T1000 (cell line): ENCODE results near the gene CCL16.
"Not testable (repeated sequence)": the region's sequence is repeated elsewhere in the genome, so short reads cannot be mapped to it uniquely, and the experiment has no call there.

Experiments used
- DNase-seq: peaks from one replicate; lab custom pipeline; 2025; ENCODE audit warnings: mixed read lengths; lab: John Stamatoyannopoulos, UW

The CCL16 gene

DNA sequence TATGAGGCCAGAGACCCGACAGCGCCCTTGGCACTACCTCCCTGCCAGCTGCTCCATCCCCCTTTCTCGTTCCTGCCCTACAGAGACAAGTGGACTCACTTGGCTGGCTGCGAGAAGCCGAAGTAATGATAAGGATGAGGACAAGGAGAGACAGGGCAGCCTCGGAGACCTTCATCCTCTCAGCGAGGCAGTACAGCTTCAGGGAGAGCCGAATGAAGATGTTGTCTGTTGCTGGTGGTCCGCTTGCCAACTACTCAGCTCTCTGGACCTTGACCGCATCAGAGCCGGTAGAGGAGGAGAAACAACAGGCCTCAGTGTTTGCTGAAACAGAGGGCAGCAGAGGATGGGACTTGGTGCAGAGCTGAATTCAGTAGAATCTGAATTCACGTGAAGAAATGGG lies at the start of gene CCL16:
Gene CCL16 (minus strand): TSS at position 252 of the 400 bp plus-strand sequence. CDS start 77 bp downstream, at position 175.
- DNase-seq = no peak

- DNase-seq = no peak
These were observed 49.7 kb upstream of the CCL16 start for GRCh38 chr17:36030956-36031355.

- no peak for DNase-seq
These were observed 46.5 kb upstream of the CCL16 start for GRCh38 chr17:36027761-36028160.

DNA sequence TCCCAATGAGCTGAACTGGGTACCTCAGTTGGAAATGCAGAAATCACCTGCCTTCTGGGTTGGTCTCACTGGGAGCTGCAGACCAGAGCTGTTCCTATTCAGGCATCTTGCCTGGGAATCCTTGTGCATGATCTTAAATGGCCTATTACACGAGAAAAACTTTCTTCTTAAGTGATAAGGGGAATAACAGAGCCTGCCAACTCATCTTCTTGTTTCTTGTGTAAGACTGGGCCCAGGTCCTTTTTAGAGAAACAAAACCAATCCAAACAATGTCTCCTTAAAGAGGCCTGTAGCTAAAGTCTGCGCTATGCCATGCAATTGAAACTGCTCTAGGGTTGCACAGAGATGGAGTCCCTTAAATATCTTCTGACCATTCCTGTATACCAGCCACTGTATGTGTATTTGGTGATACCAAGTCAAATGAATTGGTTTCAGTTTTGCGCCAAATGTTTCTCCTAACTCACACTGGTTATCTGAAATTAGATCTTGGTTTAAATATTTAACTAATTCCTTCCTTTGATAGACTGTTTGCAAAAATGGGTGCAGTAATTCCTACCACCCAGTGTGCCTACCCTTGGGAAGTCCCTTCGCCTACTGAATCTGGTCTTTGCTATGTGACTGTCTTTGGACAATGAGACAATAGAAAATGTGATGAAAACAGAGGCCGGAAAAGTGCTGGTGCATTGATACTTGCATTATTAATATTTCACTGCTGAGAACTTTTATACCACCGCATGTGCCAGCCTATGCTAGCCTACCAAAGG lies 43.0 kb upstream of the CCL16 start:
- no peak for DNase-seq

DNA sequence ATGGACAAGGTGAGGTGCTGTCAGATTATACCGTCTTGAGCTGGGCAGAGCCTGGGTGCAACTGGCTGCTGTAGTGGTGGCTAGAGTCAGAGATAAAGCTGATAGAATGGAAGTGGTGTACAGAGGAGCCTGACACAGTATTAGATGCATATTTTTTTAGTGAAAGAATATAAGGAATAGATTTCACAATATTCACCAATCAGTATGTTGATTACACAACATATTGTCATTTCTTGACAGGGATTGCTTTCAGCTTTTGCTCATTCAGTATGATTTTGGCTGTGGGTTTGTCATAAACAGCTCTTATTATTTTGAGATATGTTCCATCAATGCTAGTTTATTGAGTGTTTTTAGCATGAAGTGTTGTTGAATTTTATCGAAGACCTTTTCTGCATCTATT lies 38.1 kb upstream of the CCL16 start:
- no peak for DNase-seq

- DNase-seq = no peak
These were observed 36.5 kb upstream of the CCL16 start, which contains the start of gene CCL23 for GRCh38 chr17:36017799-36018198. Gene CCL23, minus strand, starts transcription at chr17:36017972. Its CDS starts 75 bp downstream, at chr17:36017897.

DNA sequence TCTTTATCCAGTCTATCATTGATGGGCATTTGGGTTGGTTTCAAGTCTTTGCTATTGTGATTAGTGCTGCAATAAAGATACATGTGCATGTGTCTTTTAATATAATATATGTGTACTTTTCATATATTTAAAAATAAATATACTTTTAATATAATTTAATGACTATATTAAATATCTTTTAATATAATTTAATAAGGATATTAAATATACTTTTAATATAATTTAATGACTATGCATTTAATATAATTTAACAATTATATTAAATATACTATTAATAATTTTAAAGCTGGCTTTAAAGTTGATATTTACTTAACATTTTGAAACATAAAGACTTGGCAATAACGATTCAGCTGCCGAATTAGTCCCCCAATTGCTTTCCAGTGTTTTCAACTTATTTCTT lies 35.3 kb upstream of the CCL16 start:
- DNase-seq = no peak

DNA sequence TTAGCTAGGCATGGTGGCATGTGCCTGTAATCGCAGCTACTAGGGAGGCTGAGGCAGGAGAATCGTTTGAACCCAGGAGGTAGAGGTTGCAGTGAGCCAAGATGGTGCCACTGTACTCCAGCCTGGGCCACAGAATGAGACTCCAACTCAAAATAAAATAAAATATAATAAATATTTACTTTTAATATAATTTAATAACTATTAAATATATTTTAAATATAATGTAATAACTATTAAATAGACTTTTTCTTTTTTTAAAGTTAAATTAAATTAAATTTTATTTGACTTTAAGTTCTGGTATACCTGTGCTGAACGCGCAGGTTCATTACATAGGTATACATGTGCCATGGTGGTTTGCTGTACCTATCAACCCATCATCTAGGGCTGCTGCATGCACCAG lies 34.6 kb upstream of the CCL16 start:
- not testable (repeated sequence) for DNase-seq

- DNase-seq = no peak
These were observed 33.6 kb upstream of the CCL16 start for GRCh38 chr17:36014946-36015345.

- DNase-seq = no peak
These were observed 29.9 kb upstream of the CCL16 start for GRCh38 chr17:36011201-36011600.

DNA sequence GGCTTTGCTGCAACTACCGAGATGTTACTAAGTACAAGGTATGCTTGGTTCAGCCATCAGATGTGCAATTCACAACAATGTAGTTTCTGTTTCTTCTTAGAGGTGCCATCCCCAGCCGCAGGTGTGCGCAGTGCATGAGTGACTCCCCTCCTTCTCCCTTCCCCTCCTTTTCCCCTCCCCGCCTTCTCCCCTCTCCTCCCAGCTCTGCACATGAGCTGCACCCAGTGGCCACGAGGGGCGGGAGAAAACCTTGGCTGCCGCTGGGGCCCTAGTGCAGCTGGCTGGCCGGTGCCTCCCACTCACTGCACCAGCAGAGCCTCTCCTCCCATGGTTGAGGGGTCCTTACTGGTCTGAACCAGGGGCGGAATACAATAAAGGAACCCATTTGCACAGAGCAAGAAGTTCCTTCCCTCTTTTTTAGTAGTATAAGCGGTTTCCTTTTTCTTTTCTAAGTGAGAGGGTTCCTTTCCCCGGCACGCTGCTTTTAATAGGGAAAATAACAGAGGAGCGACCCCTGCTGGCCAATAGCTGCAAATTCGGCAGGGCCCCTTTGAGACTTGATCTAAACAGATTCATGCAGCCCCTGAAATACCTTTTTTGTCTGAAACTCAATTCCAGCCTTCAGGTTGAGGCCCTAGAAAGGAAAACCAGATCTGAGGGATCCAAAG lies 27.8 kb upstream of the CCL16 start:
- no peak for DNase-seq

DNA sequence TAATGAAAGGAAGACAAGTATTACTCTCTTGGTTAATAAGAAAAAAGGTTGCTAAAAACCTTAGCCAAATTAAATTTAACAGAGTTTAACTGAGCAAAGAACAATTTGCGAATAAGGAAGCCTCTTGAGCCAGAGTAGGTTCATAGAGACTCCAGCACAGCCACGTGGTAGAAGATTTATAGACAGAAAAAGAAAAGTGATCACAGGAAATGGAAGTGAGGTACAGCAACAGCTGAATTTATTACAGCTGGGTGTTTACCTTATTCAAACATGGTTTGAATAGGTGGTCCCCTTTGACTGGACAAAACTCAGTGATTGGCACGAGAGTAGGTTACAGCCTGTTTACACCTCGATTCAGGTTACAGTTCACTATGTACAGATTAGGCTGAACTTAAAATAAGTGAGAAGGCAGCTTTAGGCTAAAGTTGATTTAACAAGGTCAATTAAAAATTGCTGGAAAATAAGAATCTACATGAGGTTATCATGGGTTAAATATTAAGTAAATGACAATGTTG lies 23.4 kb upstream of the CCL16 start:
- no peak for DNase-seq

- no peak for DNase-seq
These were observed 21.3 kb upstream of the CCL16 start for GRCh38 chr17:36002631-36003030.

DNA sequence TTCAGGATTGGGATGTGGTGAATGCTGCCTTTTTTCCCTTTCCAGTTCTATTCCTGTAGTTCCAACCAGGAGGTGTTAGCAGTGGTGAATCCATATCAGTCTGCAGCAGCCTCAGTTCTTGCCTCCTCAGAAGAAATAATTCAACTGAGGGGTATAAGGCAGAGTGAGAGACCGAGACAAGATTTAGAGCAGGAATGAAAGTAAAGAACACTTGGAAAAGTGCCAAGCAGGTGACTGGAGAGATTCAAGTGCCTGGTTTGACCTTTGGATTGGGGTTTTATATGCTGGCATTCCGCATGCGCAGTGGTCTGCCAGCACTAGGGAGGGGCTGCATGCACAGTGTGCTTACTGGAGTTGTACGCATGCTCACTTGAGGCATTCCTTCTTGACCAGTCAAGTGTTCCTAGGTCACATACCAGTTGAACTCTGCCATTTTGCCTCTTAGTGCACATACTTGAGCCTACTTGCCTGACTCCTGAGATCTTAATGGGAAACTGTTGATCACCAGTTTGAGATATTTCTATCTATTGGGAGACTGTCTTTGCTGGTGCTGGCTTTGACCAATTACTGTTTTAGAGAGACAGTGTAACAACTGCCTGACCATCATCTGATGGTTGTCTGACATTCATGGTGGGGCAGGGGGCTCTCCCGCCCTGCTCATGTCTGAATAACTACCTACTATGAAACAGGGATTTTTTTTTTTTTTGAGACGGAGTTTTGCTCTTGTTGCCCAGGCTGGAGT lies 20.7 kb upstream of the CCL16 start:
- no peak for DNase-seq

- DNase-seq = no peak
These were observed 19.9 kb upstream of the CCL16 start, which contains the start of gene CCL15 for GRCh38 chr17:36001110-36001771. Gene CCL15, minus strand, starts transcription at chr17:36001553. Its CDS starts 61 bp downstream, at chr17:36001492.

DNA sequence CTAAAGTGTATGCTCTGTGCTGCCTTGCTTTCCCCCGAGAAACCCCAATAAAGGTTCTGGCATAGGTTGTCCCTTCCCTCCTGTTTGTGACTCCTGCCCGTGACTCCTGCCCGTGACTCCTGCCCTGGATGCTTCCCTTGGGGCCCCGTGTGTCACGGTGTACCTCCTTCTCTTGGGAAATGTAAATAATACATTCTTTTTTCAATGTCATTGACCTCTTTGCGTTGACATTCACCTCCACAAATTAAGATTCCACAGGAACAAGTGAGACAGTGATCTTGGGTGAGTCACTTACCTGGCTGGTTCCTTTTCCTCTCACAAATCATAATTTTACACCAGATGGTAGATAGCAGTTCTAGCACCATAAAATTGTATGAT lies 19.4 kb upstream of the CCL16 start:
- no peak for DNase-seq

DNA sequence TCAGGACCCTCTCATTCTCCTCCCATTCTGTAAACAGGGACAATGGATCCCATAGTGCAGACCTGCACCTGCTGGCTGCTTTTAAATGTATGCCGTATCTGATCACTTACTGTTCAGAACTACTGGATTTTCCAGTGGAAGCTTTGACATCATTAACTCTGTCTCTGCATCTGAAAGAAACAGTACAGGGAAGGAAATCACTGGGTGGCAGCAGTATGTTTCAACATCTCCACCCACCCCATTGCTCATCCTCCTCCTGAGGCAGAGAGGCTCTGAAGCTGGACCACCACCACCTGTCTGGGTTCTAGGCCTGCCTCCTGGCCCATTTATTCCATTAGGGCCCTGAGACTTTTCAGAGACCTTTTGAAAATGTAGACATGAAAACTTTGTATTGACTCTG lies 17.5 kb upstream of the CCL16 start:
- DNase-seq = no peak

- DNase-seq = no peak
These were observed 16.8 kb upstream of the CCL16 start for GRCh38 chr17:35998018-35998545.

DNA sequence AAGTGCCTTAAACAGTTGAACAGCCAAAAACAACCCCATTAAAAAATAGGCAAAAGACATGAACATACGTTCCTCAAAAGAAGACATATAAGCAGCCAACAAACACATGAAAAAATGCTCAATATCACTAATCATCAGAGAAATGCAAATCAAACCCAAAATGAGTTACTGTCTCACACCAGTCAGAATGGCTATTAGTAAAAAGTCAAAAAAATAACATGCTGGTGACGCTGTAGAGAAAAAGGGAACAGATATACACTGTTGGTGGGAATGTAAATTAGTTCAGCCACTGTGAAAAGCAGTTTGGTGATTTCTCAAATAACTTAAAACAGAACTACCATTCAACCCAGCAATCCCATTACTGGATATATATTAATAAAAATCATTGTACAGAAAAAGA lies 14.0 kb upstream of the CCL16 start:
- not testable (repeated sequence) for DNase-seq

GRCh38 chr17:35991075-35991474 lies 9.8 kb upstream of the CCL16 start:
- no peak for DNase-seq

GRCh38 chr17:35988164-35988563 lies 6.9 kb upstream of the CCL16 start:
- DNase-seq = no peak

DNA sequence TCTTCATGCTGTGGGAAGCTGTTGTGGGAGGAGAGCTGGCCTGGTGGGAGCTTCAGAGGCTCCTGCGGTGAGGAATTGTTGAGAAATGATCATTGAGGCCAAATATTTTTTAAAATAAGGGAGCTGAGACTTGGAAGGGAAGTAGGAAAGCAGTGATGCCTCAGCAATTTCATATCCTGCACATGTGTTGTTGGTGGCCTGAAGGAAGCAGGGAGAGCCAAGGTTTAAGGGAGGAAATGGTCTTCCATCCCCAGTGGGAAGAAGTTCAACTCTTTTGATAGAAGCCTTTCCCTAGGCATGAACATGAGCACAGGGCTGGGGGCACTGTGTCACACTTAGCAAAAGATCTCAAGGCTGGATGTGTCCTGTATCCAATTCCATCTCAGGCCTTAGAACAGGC lies 5.3 kb upstream of the CCL16 start, which contains the start of gene CCL14:
Gene CCL14 (minus strand): TSS at position 87 of the 400 bp plus-strand sequence. CDS start 80 bp downstream, at position 7.
- no peak for DNase-seq
